GM12864 (cell line): ENCODE data around the gene SLC37A1.
A peak's percentile ranks its signal among the peaks of the same experiment; 100 is the strongest.

ENCODE experiments used
- DNase-seq: peaks from one replicate; pipeline ENCODE4 v3.0.0-alpha.2; 2011; ENCODE audit warnings: low read depth
- H3K4me3 ChIP-seq: 2 replicates; pipeline ENCODE4 v1.5.1; 2011; ENCODE audit warnings: mild to moderate bottlenecking, low read depth, low read length, control low read depth
- CTCF ChIP-seq: IDR thresholded peaks from 2 replicates; pipeline ENCODE4 v1.5.1; 2011; ENCODE audit warnings: low read depth, mild to moderate bottlenecking, moderate library complexity, low read length, control low read depth, inconsistent platforms; ENCODE audit errors: missing control alignments

SLC37A1 gene

GRCh38 chr21:42525029-42525581 is 11.5 kb downstream of the SLC37A1 start:
- H3K4me3 ChIP-seq = peak overlapping the region; percentile 44
- no peak for DNase-seq
- no peak for TF ChIP-seq CTCF

GRCh38 chr21:42525676-42526378 is 12.2 kb downstream of the SLC37A1 start:
- H3K4me3 ChIP-seq = no peak overlapping the region
- DNase-seq = no peak
- TF ChIP-seq CTCF = no peak

GRCh38 chr21:42526379-42526727 is 12.7 kb downstream of the SLC37A1 start:
- H3K4me3 ChIP-seq = no peak overlapping the region
- DNase-seq = no peak

GRCh38 chr21:42527127-42527488 is 13.5 kb downstream of the SLC37A1 start:
- DNase-seq = no peak
- H3K4me3 ChIP-seq = peak overlapping the region; percentile 27; the same call in 1 of the 2 replicates
- TF ChIP-seq CTCF = no peak

More at GRCh38 chr21:42526379-42526727, 12.7 kb downstream of the SLC37A1 start:
- no peak for TF ChIP-seq CTCF

- peak overlapping the region; percentile 27 for H3K4me3 ChIP-seq
Observed at GRCh38 chr21:42527489-42528158, 14.0 kb downstream of the SLC37A1 start.

GRCh38 chr21:42530167-42530518 is 16.5 kb downstream of the SLC37A1 start:
- H3K4me3 ChIP-seq = no peak overlapping the region
- DNase-seq = no peak
- no peak for TF ChIP-seq CTCF

More at GRCh38 chr21:42527489-42528158, 14.0 kb downstream of the SLC37A1 start:
- DNase-seq = peak; percentile 70
- TF ChIP-seq CTCF = no peak
